GM12872 (cell line): ENCODE data around the gene SFI1.

Experiments used
- TF ChIP-seq, protein P1 (sequence below): IDR thresholded peaks from 3 replicates; pipeline ENCODE4 v1.5.1; 2011; ENCODE audit warnings: low read depth, mild to moderate bottlenecking, low read length, moderate library complexity; ENCODE audit not compliant: insufficient read depth

SFI1 gene, protein sequence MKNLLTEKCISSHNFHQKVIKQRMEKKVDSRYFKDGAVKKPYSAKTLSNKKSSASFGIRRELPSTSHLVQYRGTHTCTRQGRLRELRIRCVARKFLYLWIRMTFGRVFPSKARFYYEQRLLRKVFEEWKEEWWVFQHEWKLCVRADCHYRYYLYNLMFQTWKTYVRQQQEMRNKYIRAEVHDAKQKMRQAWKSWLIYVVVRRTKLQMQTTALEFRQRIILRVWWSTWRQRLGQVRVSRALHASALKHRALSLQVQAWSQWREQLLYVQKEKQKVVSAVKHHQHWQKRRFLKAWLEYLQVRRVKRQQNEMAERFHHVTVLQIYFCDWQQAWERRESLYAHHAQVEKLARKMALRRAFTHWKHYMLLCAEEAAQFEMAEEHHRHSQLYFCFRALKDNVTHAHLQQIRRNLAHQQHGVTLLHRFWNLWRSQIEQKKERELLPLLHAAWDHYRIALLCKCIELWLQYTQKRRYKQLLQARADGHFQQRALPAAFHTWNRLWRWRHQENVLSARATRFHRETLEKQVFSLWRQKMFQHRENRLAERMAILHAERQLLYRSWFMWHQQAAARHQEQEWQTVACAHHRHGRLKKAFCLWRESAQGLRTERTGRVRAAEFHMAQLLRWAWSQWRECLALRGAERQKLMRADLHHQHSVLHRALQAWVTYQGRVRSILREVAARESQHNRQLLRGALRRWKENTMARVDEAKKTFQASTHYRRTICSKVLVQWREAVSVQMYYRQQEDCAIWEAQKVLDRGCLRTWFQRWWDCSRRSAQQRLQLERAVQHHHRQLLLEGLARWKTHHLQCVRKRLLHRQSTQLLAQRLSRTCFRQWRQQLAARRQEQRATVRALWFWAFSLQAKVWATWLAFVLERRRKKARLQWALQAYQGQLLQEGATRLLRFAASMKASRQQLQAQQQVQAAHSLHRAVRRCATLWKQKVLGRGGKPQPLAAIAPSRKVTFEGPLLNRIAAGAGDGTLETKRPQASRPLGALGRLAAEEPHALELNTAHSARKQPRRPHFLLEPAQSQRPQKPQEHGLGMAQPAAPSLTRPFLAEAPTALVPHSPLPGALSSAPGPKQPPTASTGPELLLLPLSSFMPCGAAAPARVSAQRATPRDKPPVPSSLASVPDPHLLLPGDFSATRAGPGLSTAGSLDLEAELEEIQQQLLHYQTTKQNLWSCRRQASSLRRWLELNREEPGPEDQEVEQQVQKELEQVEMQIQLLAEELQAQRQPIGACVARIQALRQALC

DNA sequence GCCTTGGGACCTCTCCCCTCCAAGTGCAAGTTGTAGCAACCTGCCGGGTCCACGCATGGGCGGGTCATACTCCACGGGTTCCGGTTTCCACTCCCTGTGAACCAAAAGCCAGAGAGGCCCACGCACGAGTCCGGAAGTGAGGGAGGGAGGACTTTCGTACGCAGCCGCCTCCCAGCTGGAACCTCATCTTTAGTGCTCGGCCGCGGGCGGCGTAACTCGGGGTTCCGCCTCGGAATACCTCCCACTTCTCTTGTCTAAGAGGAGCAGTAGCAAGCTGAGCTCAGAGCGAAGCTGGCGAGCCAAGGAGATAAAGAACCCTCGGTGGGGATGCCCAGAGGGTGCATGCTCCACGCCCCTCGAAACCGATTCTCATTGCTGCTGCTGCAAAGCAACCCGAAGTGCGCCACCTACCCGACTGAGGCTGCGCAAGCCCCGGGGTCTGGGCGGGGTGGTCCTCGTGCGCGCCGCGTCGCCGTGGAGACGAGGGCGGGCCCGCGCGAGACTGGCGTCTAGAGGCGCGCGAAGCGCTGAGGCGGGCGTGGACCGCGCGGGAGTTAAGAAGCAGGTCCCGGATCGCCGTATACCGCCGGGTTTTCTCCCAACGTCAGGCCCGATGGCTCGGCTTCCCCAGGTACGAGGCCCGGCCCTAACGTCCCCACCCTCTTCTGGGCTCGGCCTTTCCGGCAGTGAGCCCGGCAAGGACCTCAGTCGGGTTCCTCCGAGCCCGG lies at the start of gene SFI1:
Gene SFI1 (plus strand): TSS at position 530 of the 728 bp plus-strand sequence. CDS start 11,749 bp downstream, outside the sequence.
- TF ChIP-seq, protein P1, sequence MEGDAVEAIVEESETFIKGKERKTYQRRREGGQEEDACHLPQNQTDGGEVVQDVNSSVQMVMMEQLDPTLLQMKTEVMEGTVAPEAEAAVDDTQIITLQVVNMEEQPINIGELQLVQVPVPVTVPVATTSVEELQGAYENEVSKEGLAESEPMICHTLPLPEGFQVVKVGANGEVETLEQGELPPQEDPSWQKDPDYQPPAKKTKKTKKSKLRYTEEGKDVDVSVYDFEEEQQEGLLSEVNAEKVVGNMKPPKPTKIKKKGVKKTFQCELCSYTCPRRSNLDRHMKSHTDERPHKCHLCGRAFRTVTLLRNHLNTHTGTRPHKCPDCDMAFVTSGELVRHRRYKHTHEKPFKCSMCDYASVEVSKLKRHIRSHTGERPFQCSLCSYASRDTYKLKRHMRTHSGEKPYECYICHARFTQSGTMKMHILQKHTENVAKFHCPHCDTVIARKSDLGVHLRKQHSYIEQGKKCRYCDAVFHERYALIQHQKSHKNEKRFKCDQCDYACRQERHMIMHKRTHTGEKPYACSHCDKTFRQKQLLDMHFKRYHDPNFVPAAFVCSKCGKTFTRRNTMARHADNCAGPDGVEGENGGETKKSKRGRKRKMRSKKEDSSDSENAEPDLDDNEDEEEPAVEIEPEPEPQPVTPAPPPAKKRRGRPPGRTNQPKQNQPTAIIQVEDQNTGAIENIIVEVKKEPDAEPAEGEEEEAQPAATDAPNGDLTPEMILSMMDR = peak; percentile 30; the same call in 1 of the 3 replicates

DNA sequence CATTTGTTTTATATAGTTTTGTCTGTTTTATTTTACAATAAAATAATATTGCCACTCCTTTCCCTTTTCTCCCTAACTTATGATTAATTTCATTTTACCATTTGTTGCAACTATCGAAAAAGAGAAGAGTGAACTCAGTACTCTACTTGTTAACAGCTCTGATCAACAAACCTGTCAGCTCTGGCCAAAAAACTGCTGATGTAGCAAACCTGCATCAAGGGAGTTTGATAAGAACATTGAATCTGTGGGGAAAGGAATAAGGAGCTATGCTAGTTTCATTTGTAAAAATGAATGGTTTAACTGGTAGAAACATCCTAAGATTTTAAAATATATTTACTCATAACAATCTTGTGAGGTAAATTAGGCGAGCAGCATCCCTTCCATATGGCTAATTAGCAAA lies 49.6 kb upstream of the SFI1 start:
- TF ChIP-seq, protein P1 = no peak

DNA sequence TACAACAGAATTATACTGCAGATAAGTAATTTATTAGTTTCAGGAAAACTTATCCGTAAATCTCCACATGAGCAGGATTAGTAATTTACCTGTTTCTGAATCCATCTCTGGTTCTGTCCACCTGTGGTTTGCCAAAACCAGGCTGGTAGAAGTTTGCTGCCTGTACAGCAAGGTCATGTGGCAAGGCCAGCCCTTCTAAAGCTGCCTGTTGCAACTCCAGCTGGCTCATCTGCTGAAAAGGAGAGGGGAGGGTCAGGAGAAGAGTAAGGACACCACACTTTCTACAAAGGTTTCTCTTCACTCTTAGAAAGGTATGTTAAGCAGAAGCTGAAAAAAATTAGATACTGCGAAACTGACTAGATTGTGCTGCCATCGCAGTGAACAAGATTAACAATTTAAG lies 49.0 kb upstream of the SFI1 start:
- TF ChIP-seq, protein P1 = no peak

DNA sequence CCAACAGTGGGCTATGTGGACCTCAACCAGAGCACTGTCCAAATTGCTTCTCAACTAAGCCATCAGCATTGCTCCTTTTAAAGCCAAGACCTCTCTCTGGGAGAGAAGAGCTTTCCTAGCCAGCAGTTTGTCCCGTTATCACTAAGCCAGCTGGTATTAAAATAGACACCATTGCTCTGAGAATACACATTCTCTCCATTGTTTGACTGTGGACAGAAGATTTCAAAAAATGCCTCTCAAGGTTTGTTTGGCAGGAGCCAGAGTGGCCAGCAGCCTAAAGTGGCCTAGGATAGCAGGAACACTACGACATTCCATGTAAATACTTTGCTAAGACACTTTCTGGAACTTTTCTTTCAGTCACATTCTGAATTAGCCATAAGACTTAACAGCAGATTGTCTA lies 48.0 kb upstream of the SFI1 start:
- TF ChIP-seq, protein P1 = no peak

DNA sequence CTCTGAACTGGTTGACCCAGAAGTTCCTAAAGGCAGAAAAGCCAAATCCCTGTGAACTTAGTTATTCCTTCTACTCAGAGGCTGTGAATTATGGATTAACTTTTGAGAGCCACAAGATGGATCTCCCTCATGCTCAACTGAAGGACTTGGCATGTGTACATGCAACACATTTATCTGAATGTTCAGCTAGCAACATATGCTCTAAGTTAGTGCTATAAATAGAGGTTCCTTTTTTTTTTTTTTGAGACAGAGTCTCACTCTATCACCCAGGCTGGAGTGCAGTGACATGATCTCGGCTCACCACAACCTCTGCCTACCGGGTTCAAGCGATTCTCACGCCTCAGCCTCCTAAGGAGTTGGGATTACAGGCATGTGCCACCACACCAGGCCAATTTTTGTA lies 46.8 kb upstream of the SFI1 start:
- TF ChIP-seq, protein P1 = no peak

DNA sequence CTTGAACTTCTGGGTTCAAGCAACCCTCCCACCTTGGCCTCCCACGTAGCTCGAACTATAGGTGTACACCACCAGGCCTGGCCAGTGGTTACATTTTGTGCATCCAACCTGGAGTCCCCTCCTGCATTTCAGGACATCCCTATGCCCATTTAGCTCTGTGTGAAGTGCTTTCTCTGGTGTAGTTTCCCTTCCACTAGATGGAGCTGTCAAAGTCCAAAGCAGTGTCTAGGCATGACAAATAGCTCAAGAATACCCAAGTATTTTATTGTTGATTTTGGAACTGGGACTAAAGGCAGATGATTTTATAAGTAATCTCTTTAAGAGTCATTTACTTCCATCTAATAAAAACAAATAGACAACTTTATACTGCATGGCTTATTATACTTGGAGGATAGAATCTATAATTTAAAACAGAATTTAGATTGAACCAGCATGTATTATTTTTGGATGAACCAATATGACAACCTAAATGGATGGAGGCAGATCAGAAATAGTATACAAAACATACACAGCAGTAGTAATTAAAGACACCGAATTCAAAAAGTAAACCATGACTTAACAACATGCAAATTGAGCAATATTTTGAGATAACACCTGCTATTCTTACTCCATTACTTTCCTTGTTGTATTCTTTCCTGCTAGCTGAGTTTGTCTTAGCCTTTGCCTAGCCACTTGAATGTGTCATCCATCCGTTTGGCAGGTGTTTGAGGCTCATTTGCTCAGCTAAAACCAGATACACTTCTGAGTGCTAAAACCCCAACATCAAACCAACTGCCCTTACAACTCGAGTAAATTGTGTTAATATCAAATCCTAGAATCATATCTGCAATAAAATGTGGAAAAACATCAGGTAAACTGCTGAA lies 44.4 kb upstream of the SFI1 start:
- TF ChIP-seq, protein P1 = peak; percentile 67
